GM18511 (cell line): ENCODE results near the gene WDR45B.

Experiments used
- ATAC-seq: cut with Tn5 transposase; IDR thresholded peaks from one replicate; pipeline ENCODE4 v1.9.1; 2021; ENCODE audit warnings: mild to moderate bottlenecking, moderate library complexity; ENCODE audit not compliant: unreplicated experiment

Gene WDR45B

GRCh38 chr17:82648165-82648668, at the start of gene WDR45B:
WDR45B (minus strand) TSS chr17:82648444; CDS start chr17:82648340, 104 bp downstream.
- ATAC-seq = peak; percentile 92

GRCh38 chr17:82697808-82698064, 49.5 kb upstream of the WDR45B start:
- no peak for ATAC-seq

DNA sequence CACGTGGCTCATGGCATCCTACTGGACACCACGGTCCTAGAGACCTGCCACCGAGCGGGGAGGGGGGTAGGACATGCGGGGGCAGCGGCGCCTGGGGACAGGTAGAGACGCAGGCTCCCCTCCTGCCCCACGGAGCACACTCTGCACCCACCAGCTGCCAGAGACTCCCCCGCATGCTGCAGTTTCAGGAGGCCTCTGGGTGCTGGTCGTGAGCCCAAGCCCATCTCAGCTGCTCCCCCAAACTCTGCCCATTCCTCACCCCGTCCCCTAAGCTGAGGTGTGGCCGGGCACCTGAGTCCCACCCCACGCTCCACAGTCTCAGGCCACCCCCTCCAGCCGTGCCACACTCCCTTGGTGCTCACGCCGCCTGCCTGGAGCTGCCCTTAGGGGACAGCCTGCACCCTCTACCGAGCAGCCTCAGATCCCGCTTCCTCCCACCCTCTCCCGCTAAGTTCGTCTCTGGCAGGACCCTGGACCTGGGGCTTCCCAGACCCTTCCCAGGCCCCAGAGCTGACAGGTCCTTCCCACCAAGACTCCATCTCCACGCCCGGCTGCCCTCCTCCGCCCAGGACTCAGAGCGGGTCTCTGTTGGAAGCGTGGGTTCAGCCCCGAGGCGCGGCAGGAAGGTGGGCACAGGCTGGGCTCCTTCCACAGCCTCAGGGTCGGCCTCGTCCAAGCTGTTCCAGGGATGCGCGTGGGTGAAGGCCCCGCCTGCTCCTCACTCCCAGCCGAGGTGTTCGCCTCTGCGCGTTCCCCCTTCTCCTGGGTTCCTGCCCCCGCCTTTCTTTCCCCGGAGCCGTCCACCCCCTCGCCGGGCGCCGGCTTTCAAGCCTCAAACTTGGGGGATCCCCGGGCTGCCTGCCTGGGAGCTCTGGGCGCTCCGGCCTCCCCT, 48.9 kb upstream of the WDR45B start:
- no peak for ATAC-seq

GRCh38 chr17:82696259-82696658, 48.0 kb upstream of the WDR45B start:
- no peak for ATAC-seq

DNA sequence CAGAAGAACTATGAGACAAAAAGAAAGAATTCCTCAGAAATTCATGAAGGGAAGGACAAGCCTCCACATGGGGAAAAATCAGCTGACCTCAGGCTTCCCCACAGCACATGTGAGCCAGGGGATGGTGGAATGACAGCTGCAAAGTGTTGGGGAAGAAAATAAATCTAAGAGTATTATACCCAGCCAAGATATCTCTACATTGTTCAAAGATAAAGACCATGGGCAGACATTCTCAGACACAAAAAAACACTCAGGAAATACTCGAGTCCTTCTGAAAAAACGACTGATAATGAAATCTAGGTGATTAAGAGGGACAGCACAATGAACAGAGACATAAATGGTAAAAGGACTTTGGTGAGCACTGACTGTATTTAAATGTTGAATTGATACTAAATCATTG, 46.4 kb upstream of the WDR45B start:
- no peak for ATAC-seq

- no peak for ATAC-seq
These were observed 45.1 kb upstream of the WDR45B start for GRCh38 chr17:82693168-82693867.

DNA sequence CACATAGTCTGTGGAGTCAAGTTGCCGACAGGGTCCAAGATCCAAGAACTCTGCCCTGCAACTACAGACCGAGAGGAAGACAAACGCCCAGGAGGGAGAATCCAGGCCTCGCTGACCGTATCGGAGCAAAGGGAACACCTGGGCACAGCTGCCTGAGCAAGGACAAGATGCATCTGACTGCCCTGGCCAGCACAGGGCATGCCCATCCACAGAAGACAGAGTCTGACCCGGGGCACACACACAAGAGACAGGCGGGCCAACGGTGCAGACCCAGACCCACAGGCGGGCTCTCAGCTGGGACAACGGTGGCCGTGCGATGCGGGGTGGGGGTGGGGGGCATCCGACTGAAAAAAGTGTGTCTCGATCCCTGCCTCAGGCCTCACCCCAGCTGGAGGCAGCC, 44.0 kb upstream of the WDR45B start:
- ATAC-seq = no peak

- no peak for ATAC-seq
These were observed 43.5 kb upstream of the WDR45B start for GRCh38 chr17:82691714-82692113.

- no peak for ATAC-seq
These were observed 42.7 kb upstream of the WDR45B start for GRCh38 chr17:82690786-82691489.

GRCh38 chr17:82689077-82689476, 40.8 kb upstream of the WDR45B start:
- ATAC-seq = no peak

DNA sequence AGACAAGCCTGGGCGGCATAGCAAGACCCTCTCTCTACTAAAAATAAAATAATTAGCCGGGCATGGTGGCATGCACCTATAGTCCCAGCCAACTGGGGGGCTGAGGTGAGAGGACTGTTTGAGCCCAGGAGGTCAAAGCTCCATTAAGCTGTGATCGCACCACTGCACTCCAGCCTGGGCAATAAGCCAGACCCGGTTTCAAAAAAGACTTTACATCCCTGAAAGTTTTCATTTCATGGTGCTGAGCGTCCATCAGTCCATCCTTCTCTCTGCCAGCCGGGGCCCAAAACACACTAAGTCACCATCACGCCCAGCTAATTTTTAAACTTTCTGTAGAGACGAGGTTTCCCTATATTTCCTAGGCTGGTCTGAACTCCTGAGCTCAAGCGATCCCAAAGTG, 39.6 kb upstream of the WDR45B start:
- no peak for ATAC-seq

- ATAC-seq = no peak
These were observed 39.2 kb upstream of the WDR45B start for GRCh38 chr17:82687375-82687861.

GRCh38 chr17:82686366-82687324, 38.4 kb upstream of the WDR45B start:
- no peak for ATAC-seq

GRCh38 chr17:82685291-82685690, 37.0 kb upstream of the WDR45B start:
- ATAC-seq = no peak

DNA sequence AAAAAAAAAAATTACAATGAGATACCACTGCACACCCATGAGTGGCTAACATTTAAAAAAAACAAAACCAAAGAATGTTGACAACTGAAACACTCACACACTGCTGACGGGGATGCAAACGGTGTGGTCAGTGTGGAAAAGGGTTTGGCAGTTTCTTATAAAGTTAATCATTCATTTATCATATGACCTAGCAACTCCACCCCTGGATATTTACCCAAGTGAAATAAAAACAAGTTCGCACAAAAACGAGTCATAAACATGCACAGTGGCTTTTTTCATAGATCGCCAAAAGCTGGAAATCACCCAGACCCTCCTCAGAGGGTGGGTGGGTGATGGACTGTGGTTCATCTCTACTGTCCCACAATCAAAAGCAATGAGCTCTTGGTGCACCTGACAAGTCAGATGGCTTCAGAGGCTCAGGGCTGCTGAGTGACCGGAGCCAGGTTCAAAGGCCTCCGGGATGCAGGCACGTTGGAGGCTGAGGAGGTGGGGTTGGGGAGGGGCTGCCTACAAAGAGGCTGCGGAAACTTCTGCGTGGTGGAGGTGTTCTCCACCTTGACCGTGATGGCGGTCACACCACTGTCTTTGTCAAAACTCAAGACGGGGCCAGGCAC, 36.1 kb upstream of the WDR45B start:
- ATAC-seq = no peak

- no peak for ATAC-seq
These were observed 35.3 kb upstream of the WDR45B start for GRCh38 chr17:82683534-82683933.

DNA sequence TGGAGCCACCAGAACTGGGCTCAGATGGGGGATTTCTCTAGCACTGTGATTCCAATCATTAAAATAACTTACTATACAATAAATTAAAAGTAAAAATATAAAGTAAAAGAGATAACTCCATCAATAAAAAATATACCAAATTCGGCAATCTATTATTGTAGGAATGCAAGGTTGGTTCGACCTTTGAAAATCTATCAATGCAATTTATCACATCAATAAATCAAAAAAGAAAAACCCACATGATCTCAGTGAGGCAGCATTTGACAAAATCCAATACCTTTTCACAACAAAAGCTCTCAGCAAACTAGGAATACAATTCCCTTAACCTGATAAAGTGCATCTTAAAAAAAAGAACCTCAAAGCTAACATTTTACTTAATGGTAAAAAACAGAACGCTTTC, 33.3 kb upstream of the WDR45B start:
- no peak for ATAC-seq

- ATAC-seq = no peak
These were observed 31.6 kb upstream of the WDR45B start for GRCh38 chr17:82679586-82680465.
